Gastroesophageal sphincter (tissue), 4 donors: ENCODE data around the gene ROR2. TPM values are rescaled to one million over a fixed set of nuclear protein-coding genes. Genes with fewer than 3 reads are reported as not detected.

Source experiments
- ATAC-seq: fragments of 150-250 bp; one replicate; pipeline ENCODE4 v1.9.1; 2016; ENCODE audit warnings: mild to moderate bottlenecking, moderate library complexity
- H3K27ac ChIP-seq, 4 donors: fragments of 200-600 bp; sonication (generic) in 3 of 4; 1 replicate in 3 of 4; 2 replicates in 1 of 4; pipeline ENCODE4 v1.5.1; 2016 to 2019
- H3K27me3 ChIP-seq: fragments of 200-600 bp; sonication (generic); one replicate; pipeline ENCODE4 v1.5.1; 2019
- H3K36me3 ChIP-seq, 2 donors: fragments of 200-600 bp; sonication (generic); one replicate each; pipeline ENCODE4 v1.5.1; 2019; ENCODE audit warnings: control low read depth in 1 of 2
- H3K4me1 ChIP-seq, 3 donors: fragments of 200-600 bp; sonication (generic); 1 replicate in 2 of 3; 2 replicates in 1 of 3; pipeline ENCODE4 v1.5.1; 2016 to 2019; ENCODE audit warnings: control low read depth in 2 of 3
- H3K4me3 ChIP-seq, 2 donors: fragments of 200-600 bp; sonication (generic); one replicate each; pipeline ENCODE4 v1.5.1; 2019; ENCODE audit warnings: mild to moderate bottlenecking in 1 of 2, moderate library complexity in 1 of 2
- H3K9me3 ChIP-seq, 3 donors: fragments of 200-600 bp; sonication (generic); one replicate each; pipeline ENCODE4 v1.5.1; 2017 to 2019; ENCODE audit warnings: control low read depth in 2 of 3
- CTCF ChIP-seq, 4 experiments: fragments of 200-600 bp in 2 of 4; fragments of 450-650 bp in 2 of 4; sonication (generic) in 1 of 4; IDR thresholded peaks; one replicate each; pipeline ENCODE4 v1.5.1; 2017 to 2019; ENCODE audit warnings: antibody characterized with exemption in 4 of 4, mild to moderate bottlenecking in 2 of 4, moderate library complexity in 2 of 4
- EP300 ChIP-seq: sonication (generic); formaldehyde crosslinking; IDR thresholded peaks from one replicate; pipeline ENCODE4 v1.6.1; 2017; ENCODE audit warnings: antibody characterized with exemption, mild to moderate bottlenecking
- POLR2A ChIP-seq, 2 donors: fragments of 450-650 bp; IDR thresholded peaks; one replicate each; pipeline ENCODE4 v1.6.1; 2017; ENCODE audit warnings: antibody characterized with exemption in 2 of 2, mild to moderate bottlenecking in 2 of 2, moderate library complexity in 1 of 2
- POLR2AphosphoS5 ChIP-seq: sonication (generic); formaldehyde crosslinking; IDR thresholded peaks from one replicate; pipeline ENCODE4 v1.6.1; 2017; ENCODE audit warnings: antibody characterized with exemption
- WGBS, 2 donors: methylation state at CpG; one replicate each; pipeline ENCODE4 v1.1.5; 2018; ENCODE audit warnings: low coverage in 1 of 2; 5-methylcytosine and 5-hydroxymethylcytosine counted together
- total RNA-seq, 4 donors: library from RNA; depleted of rRNA; stranded (reverse); fragments of >200 nt; gene quantifications; one replicate each; pipeline ENCODE4 v1.1.0, GENCODE V29; 2016

ROR2 gene
- total RNA-seq, 4 donors from 2014 or later: 40.8 to 69.1 (median 63.2) TPM

GRCh38 chr9:91920630-91921350, 29.2 kb downstream of the ROR2 start:
- Histone ChIP-seq H3K9me3 (no peaks in the 10 kb centered on the region), H3K4me3 (no peak overlapping the region), H3K27ac (no peak overlapping the region), H3K36me3 (no peaks in the 10 kb centered on the region), H3K4me1 (peaks cover 0 to 83% (median 5%) of the 10 kb centered on the region in 3 donors), H3K27me3 (no peaks in the 10 kb centered on the region)
- WGBS, 2 donors: 56 to 70% methylated on average over 3 to 5 of the region's 6 CpGs
- no peak for ATAC-seq
- TF ChIP-seq CTCF (IDR thresholded peaks at IDR 0.05): no peak
- TF ChIP-seq EP300: no peak
- no peak for TF ChIP-seq POLR2AphosphoS5
- TF ChIP-seq POLR2A (IDR thresholded peaks at IDR 0.05): no peak

GRCh38 chr9:91919621-91920020, 30.4 kb downstream of the ROR2 start:
- H3K36me3 ChIP-seq: no peaks in the 10 kb centered on the region
- WGBS, 2 donors: 89 to 90% methylated on average over 2 to 4 of the region's 5 CpGs
- H3K27ac ChIP-seq: no peak overlapping the region
- H3K4me3 ChIP-seq: no peak overlapping the region
- H3K9me3 ChIP-seq: no peaks in the 10 kb centered on the region
- H3K4me1 ChIP-seq: peaks cover 0 to 84% (median 5%) of the 10 kb centered on the region in 3 donors
- TF ChIP-seq EP300 (no peak), POLR2AphosphoS5 (no peak), CTCF (IDR thresholded peaks at IDR 0.05) (no peak), POLR2A (IDR thresholded peaks at IDR 0.05) (no peak)
- ATAC-seq: no peak
- H3K27me3 ChIP-seq: no peaks in the 10 kb centered on the region

- ATAC-seq: no peak
- WGBS, 2 donors: 75 to 89% methylated on average over 4 to 6 of the region's 7 CpGs
- H3K27me3 ChIP-seq: no peaks in the 10 kb centered on the region
- no peak overlapping the region for H3K27ac ChIP-seq
- TF ChIP-seq POLR2A (IDR thresholded peaks at IDR 0.05) (no peak), EP300 (no peak), CTCF (IDR thresholded peaks at IDR 0.05) (no peak), POLR2AphosphoS5 (no peak)
- no peaks in the 10 kb centered on the region for H3K9me3 ChIP-seq
- H3K4me3 ChIP-seq: no peak overlapping the region
- H3K36me3 ChIP-seq: no peaks in the 10 kb centered on the region
- H3K4me1 ChIP-seq: peaks cover 0 to 87% (median 5%) of the 10 kb centered on the region in 3 donors
Measured at GRCh38 chr9:91917436-91917835, 32.6 kb downstream of the ROR2 start.

- Histone ChIP-seq H3K27me3 (no peaks in the 10 kb centered on the region), H3K9me3 (no peaks in the 10 kb centered on the region), H3K4me3 (no peak overlapping the region), H3K36me3 (no peaks in the 10 kb centered on the region), H3K4me1 (peaks cover 0 to 86% (median 5%) of the 10 kb centered on the region in 3 donors), H3K27ac (no peak overlapping the region)
- ATAC-seq: no peak
- WGBS, 2 donors: 48 to 62% methylated on average over 5 to 9 of the region's 10 CpGs
- TF ChIP-seq POLR2A (IDR thresholded peaks at IDR 0.05) (no peak), POLR2AphosphoS5 (no peak), EP300 (no peak)
Measured at GRCh38 chr9:91915524-91916263, 34.3 kb downstream of the ROR2 start.

GRCh38 chr9:91914937-91915336, 35.1 kb downstream of the ROR2 start:
- TF ChIP-seq POLR2AphosphoS5 (no peak), POLR2A (IDR thresholded peaks at IDR 0.05) (no peak), EP300 (no peak), CTCF (IDR thresholded peaks at IDR 0.05) (no peak)
- Histone ChIP-seq H3K36me3 (no peaks in the 10 kb centered on the region), H3K27me3 (no peaks in the 10 kb centered on the region), H3K4me3 (no peak overlapping the region), H3K9me3 (no peaks in the 10 kb centered on the region), H3K4me1 (peaks cover 0 to 79% (median 1%) of the 10 kb centered on the region in 3 donors), H3K27ac (no peak overlapping the region)
- ATAC-seq: no peak
- no CpG with 5 or more reads among the region's 9 CpGs for WGBS, 2 donors
